Measurements from ENCODE around the gene KRTDAP.
A peak's percentile ranks its signal among the peaks of the same experiment; 100 is the strongest.
"Not testable (repeated sequence)": the region's sequence is repeated elsewhere in the genome, so short reads cannot be mapped to it uniquely, and the experiment has no call there.

The KRTDAP gene

DNA sequence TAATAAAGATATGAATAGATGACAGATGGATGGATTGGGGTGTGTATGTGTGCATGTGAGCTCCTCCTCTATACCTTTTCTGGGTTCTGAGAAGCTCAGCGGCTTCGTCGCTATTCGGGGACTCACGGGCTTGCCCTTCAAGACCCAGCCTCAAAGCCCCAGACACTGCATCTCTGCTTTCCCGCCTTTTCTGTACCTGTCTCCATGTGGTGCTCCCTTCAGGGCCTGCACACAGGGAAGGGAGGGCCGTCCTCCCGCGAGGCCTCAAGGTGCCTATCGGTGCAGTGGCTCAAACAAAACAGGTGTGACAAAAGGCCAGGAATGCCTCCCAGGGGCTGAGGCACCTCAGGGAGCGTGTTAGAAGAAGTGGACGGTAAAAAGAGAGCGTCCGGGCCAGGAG, 16.2 kb downstream of the KRTDAP start:
- no peak for DNase-seq (ENCODE audit: low read depth)
- H3K4me3 ChIP-seq (ENCODE audit: low read depth, low read length) = no peak overlapping the region
- TF ChIP-seq, protein P1, sequence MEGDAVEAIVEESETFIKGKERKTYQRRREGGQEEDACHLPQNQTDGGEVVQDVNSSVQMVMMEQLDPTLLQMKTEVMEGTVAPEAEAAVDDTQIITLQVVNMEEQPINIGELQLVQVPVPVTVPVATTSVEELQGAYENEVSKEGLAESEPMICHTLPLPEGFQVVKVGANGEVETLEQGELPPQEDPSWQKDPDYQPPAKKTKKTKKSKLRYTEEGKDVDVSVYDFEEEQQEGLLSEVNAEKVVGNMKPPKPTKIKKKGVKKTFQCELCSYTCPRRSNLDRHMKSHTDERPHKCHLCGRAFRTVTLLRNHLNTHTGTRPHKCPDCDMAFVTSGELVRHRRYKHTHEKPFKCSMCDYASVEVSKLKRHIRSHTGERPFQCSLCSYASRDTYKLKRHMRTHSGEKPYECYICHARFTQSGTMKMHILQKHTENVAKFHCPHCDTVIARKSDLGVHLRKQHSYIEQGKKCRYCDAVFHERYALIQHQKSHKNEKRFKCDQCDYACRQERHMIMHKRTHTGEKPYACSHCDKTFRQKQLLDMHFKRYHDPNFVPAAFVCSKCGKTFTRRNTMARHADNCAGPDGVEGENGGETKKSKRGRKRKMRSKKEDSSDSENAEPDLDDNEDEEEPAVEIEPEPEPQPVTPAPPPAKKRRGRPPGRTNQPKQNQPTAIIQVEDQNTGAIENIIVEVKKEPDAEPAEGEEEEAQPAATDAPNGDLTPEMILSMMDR (IDR thresholded peaks at IDR 0.05; ENCODE audit: insufficient read depth, low read depth, low read length, missing control alignments) = no peak

DNA sequence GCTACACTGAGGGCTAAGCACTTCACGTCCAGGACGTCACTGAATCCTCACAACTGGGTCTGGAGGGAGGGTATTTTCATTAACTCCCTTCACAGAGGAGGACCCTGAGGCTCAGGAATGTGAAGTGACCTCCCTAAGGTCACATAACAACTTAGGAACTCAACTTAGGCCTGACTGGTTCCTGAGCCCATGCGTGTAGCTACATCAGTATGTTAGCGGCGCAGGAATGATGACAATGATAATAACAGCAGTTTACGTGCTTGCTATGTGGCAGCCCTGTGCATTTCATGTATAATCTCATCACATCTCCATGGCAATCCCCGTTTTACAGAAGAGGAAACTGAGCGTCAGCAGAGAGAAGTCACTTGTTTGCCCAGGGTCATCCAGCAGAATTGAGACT, 18.3 kb downstream of the KRTDAP start:
- no peak overlapping the region for H3K4me3 ChIP-seq (ENCODE audit: low read depth, low read length)
- TF ChIP-seq, protein P1 (IDR thresholded peaks at IDR 0.05; ENCODE audit: insufficient read depth, low read depth, low read length, missing control alignments) = no peak
- no peak for DNase-seq (ENCODE audit: low read depth)

DNA sequence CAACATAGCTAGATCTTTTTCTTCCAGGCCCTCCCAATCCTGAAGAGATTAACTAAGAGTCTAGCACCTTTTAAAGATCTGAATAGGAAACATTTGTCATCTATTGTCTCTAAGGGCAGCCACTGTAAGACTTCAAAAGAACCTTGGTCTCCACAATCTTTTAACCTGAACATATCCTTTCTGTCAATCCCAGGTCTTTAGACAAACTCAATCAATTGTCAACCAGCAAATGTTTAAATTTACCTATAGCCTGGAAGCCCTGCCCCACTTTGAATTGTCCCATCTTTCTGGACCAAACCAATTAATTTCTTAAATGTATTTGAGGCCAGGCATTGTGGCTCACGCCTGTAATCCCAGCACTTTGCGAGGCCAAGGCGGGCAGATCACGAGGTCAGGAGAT, 19.2 kb downstream of the KRTDAP start:
- not testable (repeated sequence) for H3K4me3 ChIP-seq (ENCODE audit: low read depth, low read length); DNase-seq (ENCODE audit: low read depth)

DNA sequence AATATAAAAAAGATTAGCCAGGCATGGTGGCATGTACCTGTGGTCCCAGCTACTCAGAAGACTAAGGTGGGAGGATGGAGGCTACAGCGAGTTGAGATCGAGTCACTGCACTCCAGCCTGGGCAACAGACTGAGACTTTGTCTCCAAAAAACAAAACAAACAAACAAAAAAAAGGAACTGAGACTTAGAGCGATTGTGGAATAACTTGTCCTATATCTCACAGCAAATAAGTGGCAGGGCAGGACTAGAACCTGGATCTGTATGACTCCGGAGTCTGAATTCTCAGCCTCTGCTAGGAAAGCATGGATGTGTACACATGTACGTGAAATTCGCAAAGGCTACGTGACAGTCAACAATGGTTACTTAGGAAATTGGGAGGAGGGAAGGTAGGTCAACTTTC, 20.1 kb downstream of the KRTDAP start:
- TF ChIP-seq, protein P1 (IDR thresholded peaks at IDR 0.05; ENCODE audit: insufficient read depth, low read depth, low read length, missing control alignments) = no peak
- DNase-seq (ENCODE audit: low read depth) = no peak

DNA sequence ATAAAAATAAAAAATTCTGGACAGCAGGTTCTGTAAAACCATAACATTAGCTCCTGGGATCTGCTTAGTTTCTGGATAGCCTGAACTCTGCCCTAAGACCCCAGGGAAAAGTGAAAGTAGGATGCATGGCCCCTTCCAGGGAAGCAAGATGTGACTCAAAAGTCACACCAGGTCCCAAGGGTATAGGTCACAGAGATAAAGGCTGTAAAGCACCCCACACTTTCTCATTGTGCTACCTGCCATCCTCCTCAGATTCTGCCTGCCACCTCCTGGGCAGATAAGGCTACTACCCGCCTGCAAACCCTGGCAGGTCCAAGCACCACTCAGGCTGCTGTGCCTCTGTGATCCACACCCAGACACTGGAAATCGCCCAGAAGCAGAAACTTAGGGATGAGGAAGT, 21.6 kb downstream of the KRTDAP start:
- no peak overlapping the region for H3K4me3 ChIP-seq (ENCODE audit: low read depth, low read length)
- TF ChIP-seq, protein P1 (IDR thresholded peaks at IDR 0.05; ENCODE audit: insufficient read depth, low read depth, low read length, missing control alignments) = peak; percentile 92
- peak; percentile 92 for DNase-seq (ENCODE audit: low read depth)

More for the DNA sequence above, 20.1 kb downstream of the KRTDAP start:
- H3K4me3 ChIP-seq (ENCODE audit: low read depth, low read length) = no peak overlapping the region

DNA sequence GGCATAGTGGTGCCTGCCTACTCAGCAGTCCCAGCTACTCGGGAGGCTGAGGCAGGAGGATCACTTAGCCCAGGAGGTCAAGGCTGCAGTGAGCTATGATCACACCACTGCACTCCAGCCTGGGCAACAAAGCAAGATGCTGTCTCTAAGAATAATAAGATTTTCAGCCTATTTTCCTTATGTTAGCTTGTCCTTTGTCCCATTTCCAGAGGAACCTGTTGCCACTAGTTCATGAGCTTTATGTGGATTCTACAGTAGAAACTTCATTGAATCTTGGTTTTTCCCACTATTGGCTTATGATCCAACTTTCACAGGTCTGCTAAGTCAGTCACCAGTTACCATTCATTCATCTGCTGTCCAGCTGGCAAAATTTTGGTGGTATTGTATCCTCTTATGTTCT, 24.0 kb downstream of the KRTDAP start:
- TF ChIP-seq, protein P1 (IDR thresholded peaks at IDR 0.05; ENCODE audit: insufficient read depth, low read depth, low read length, missing control alignments) = no peak
- no peak overlapping the region for H3K4me3 ChIP-seq (ENCODE audit: low read depth, low read length)
- no peak for DNase-seq (ENCODE audit: low read depth)

DNA sequence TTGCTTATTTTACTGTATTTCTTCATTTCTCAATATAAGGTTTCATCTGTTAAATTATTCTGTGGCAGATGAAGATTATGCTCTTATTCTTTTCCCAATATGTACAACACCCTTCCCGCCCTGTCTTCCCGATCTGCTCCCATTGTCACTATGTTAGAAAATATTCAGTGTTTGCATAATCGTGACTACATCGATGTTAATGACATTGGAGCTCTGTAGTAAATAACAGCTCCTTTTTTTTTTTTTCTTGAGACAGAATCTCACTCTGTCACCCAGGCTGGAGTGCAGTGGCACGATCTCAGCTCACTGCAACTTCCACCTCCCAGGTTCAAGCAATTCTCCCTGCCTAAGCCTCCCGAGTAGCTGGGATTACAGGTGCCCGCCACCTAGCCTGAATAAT, 27.3 kb downstream of the KRTDAP start:
- not testable (repeated sequence) for DNase-seq (ENCODE audit: low read depth); H3K4me3 ChIP-seq (ENCODE audit: low read depth, low read length)

DNA sequence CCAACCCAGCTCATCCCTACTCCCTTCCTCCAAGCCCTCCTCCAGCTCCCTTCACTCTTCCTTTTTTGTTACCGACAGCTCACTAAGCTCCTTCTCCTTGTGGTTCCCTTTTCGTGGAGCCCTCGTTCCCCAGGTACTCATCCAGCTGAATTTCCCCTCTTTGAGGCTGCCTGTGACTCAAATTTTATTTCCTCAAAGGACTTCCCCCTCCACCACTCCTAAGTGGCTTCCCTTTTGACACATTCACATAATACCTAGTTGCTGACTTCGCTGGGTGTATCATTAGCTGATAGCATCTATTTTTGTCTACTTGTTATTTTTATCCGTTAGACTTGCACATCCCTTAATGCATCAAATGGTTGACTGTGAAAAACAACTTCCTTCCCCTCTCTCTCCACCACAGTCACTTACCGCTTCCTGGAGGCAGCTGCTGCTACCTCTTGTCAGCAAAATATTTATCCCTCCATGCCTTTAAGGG, 27.7 kb downstream of the KRTDAP start:
- H3K4me3 ChIP-seq (ENCODE audit: low read depth, low read length) = no peak overlapping the region
- TF ChIP-seq, protein P1 (IDR thresholded peaks at IDR 0.05; ENCODE audit: insufficient read depth, low read depth, low read length, missing control alignments) = no peak
- peak; percentile 90 for DNase-seq (ENCODE audit: low read depth)

DNA sequence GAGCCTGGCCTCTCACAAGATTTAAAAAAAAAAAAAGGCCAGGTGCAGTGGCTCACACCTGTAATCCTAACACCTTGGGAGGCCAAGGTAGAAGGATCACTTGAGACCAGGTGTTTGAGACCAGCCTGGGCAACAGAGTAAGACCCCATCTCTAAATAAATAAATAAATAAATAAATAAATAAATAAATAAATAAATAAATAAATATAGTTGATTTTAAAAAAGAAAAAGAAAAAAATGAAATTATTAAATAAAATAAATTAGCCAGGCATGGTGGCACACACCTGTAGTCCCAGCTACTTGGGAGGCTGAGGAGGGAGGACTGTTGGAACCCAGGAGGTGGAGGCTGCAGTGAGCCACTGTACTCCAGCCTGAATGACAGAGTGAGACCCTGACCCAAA, 28.5 kb downstream of the KRTDAP start:
- DNase-seq (ENCODE audit: low read depth); H3K4me3 ChIP-seq (ENCODE audit: low read depth, low read length): not testable (repeated sequence)
